Chondrocyte (in vitro differentiated cells): ENCODE measurements around the gene CD200. TPM values are rescaled to one million over a fixed set of nuclear protein-coding genes. Genes with fewer than 3 reads are reported as not detected.

Source experiments
- DNase-seq: peaks from one replicate; pipeline ENCODE4 v3.0.0; 2021; ENCODE audit warnings: mixed read lengths, low spot score
- H3K27ac Mint-ChIP-seq: one replicate; pipeline ENCODE4 v1.8.0; 2021; ENCODE audit warnings: mild to moderate bottlenecking, moderate library complexity, mixed read lengths; ENCODE audit not compliant: unreplicated experiment
- H3K27me3 Mint-ChIP-seq: 2 replicates; pipeline ENCODE4 v1.8.0; 2021; ENCODE audit warnings: low read depth, mixed read lengths
- H3K36me3 Mint-ChIP-seq: 2 replicates; pipeline ENCODE4 v1.8.0; 2021; ENCODE audit warnings: low read depth, mixed read lengths
- H3K4me1 Mint-ChIP-seq: 2 replicates; pipeline ENCODE4 v1.8.0; 2021; ENCODE audit warnings: low read depth, mild to moderate bottlenecking, mixed read lengths
- H3K4me3 Mint-ChIP-seq: one replicate; pipeline ENCODE4 v1.8.0; 2021; ENCODE audit warnings: mild to moderate bottlenecking, moderate library complexity, mixed read lengths; ENCODE audit not compliant: unreplicated experiment
- H3K9me3 Mint-ChIP-seq: 2 replicates; pipeline ENCODE4 v1.8.0; 2021; ENCODE audit warnings: low read depth, mixed read lengths
- total RNA-seq: library from RNA; stranded (reverse); gene quantifications from 3 replicates; pipeline ENCODE4 v1.2.1, GENCODE V29; 2021
- TF ChIP-seq, protein P1 (sequence below): fragments of 200-600 bp; sonication (generic); IDR thresholded peaks from 2 replicates; pipeline ENCODE4 v1.5.0; 2021; ENCODE audit warnings: antibody characterized with exemption, mild to moderate bottlenecking, moderate library complexity

Gene CD200
- total RNA-seq, 1 donor from 2014 or later: 1.7 TPM

DNA sequence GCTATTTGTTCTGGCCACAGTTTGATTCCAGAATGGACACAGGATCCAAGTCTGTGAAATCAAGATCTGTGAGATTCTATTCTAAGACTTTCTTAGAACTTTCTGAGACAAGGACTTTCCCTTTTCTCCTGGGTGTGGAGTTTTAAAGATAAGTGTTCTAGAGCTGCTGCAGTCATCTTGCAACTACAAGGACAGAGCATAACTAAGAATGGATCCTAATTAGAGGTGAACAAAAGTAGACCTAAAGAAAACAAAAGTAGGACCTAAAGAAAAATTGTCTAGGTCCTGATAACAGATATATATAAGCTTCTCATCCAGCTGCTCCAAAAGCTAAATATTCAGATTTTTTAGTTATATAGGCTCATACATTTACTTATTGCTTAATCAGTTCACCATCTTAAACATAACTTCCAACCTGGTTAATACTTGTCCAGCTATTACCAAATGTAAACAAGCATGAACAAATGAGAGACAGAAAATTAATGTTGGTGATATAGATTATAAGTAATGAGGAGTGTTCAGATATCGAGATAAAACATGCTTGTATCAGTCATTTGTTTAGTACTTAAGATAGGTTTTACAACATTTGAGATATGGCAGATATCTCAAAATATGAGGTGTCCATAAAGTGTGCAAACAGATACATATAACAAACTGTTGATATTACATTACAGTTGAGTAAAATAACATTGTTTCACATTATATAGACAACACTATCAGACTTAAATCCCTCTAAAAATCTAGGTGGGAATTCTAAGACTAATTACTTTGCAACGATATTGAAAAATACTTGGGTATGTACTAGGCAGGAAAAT is 75.1 kb downstream of the CD200 start:
- Mint-ChIP-seq H3K27me3 (no peaks in the 10 kb centered on the region), H3K4me3 (no peak overlapping the region), H3K27ac (peak overlapping the region; percentile 41), H3K36me3 (no peaks in the 10 kb centered on the region), H3K4me1 (peaks cover 17% of the 10 kb centered on the region), H3K9me3 (no peaks in the 10 kb centered on the region)
- TF ChIP-seq, protein P1, sequence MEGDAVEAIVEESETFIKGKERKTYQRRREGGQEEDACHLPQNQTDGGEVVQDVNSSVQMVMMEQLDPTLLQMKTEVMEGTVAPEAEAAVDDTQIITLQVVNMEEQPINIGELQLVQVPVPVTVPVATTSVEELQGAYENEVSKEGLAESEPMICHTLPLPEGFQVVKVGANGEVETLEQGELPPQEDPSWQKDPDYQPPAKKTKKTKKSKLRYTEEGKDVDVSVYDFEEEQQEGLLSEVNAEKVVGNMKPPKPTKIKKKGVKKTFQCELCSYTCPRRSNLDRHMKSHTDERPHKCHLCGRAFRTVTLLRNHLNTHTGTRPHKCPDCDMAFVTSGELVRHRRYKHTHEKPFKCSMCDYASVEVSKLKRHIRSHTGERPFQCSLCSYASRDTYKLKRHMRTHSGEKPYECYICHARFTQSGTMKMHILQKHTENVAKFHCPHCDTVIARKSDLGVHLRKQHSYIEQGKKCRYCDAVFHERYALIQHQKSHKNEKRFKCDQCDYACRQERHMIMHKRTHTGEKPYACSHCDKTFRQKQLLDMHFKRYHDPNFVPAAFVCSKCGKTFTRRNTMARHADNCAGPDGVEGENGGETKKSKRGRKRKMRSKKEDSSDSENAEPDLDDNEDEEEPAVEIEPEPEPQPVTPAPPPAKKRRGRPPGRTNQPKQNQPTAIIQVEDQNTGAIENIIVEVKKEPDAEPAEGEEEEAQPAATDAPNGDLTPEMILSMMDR: no peak
- DNase-seq: no peak

DNA sequence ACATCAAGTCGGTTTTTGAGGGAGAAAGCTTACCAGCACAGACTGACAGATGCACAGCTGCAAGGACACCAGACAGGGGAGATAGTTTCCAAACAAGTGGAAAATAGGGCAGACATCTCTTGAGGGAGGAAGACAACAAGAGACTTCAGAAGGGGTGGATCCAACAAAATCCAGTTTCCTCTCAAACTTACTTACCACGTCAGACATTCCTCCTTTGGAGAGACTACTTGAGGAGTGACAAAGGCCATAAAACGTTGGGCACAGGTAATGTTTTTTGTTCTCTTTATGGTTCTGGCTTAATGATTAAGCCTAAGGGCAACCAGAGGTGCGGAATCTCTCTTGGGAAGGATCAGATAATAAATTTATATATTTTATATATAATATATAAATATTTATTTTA is 76.1 kb downstream of the CD200 start:
- H3K27ac Mint-ChIP-seq: no peak overlapping the region
- no peaks in the 10 kb centered on the region for H3K36me3 Mint-ChIP-seq
- H3K9me3 Mint-ChIP-seq: no peaks in the 10 kb centered on the region

DNA sequence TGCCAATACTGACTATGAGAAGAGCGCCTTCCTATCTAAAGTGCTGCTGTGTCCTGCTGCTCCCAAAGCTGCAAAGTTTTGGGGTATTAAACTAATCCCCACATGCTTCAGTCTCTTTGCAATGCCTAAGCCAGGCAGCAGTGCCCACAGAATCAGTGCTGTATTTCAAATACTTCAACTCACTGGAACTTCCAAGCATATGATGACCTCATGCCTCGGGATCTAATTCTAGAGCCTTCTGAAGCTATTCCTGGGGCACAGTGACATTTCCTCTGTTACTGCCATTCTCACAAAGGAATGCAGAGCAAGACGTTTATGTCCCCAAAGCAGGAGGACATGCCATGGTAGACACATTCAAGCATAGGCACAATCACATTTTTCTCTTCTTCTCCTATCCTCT is 78.5 kb downstream of the CD200 start:
- TF ChIP-seq, protein P1: no peak
- Mint-ChIP-seq H3K4me3 (no peak overlapping the region), H3K9me3 (no peaks in the 10 kb centered on the region), H3K4me1 (peaks cover 17% of the 10 kb centered on the region), H3K27ac (peak overlapping the region; percentile 38), H3K27me3 (no peaks in the 10 kb centered on the region), H3K36me3 (no peaks in the 10 kb centered on the region)
- no peak for DNase-seq

More for the DNA sequence above, 76.1 kb downstream of the CD200 start:
- Mint-ChIP-seq H3K27me3 (no peaks in the 10 kb centered on the region), H3K4me1 (peaks cover 17% of the 10 kb centered on the region), H3K4me3 (no peak overlapping the region)
- TF ChIP-seq, protein P1: no peak
- no peak for DNase-seq

Other genes with a start within 250 kb of the CD200 start
- 2.1 to 5.8 TPM (median 4.3 TPM) in 3 replicates for gene C3orf52, start 246.8 kb upstream of the CD200 start, total RNA-seq
- not detected in 3 replicates for gene GCSAM, start 199.9 kb upstream of the CD200 start, total RNA-seq
- gene SLC9C1, start 38.9 kb upstream of the CD200 start, total RNA-seq: 0.07 TPM in 1 of 3 replicates, not detected in the others
- gene BTLA, start 166.3 kb downstream of the CD200 start, total RNA-seq: 0.42 TPM in 1 of 3 replicates, not detected in the others
- 41.2 to 48.7 TPM (median 42.7 TPM) in 3 replicates for gene ATG3, start 228.8 kb downstream of the CD200 start, total RNA-seq
- gene SLC35A5, start 228.9 kb downstream of the CD200 start, total RNA-seq: 39.8 to 46.4 TPM (median 45.8 TPM) in 3 replicates